ENCODE results near the gene FRMPD1. TPM values are rescaled to one million over a fixed set of nuclear protein-coding genes. Genes with fewer than 3 reads are reported as not detected.

FRMPD1 gene
- total and polyA plus RNA-seq, 3 donors from 2014 or later: 15.9 to 67.3 (median 48.0) TPM

- Histone ChIP-seq H3K4me3 (peak overlapping the region; percentile 78 to 90), H3K9me3 (no peaks in the 10 kb centered on the region), H3K4me1 (peaks cover 6% of the 10 kb centered on the region), H3K36me3 (ENCODE audit: low read depth, missing control alignments) (no peaks in the 10 kb centered on the region), H3K27ac (peak overlapping the region in 1 of 2 donors; percentile 76), H3K27me3 (no peaks in the 10 kb centered on the region)
- 73 to 78% methylated on average over 29 of the region's 29 CpGs for WGBS, 2 donors
- DNase-seq: peak; percentile 76
- TF ChIP-seq CTCF (IDR thresholded peaks at IDR 0.05): no peak
- TF ChIP-seq POLR2A (IDR thresholded peaks at IDR 0.05): peak; percentile 18
- intact Hi-C loops (cut with DNase I; ENCODE audit: low total_unique reads): no loop called here
Measured at GRCh38 chr9:37752642-37753488, 102.1 kb downstream of the FRMPD1 start.

GRCh38 chr9:37753489-37754190, 102.9 kb downstream of the FRMPD1 start, which contains the start of gene TRMT10B:
Gene TRMT10B, plus strand, starts transcription at chr9:37753805. Its CDS starts 8,127 bp downstream, at chr9:37761932.
- peak; percentile 67 for DNase-seq
- 3 to 11% methylated on average over 8 to 40 of the region's 40 CpGs for WGBS, 2 donors
- Histone ChIP-seq H3K4me1 (peaks cover 6% of the 10 kb centered on the region), H3K27me3 (no peaks in the 10 kb centered on the region), H3K27ac (peak within 1 kb of the TSS; percentile 76 to 80), H3K9me3 (no peaks in the 10 kb centered on the region), H3K36me3 (ENCODE audit: low read depth, missing control alignments) (no peaks in the 10 kb centered on the region), H3K4me3 (peak within 1 kb of the TSS; percentile 78 to 90)
- intact Hi-C loops (cut with DNase I; ENCODE audit: low total_unique reads): no loop called here
- TF ChIP-seq POLR2A (IDR thresholded peaks at IDR 0.05) (no peak), CTCF (IDR thresholded peaks at IDR 0.05) (no peak)

GRCh38 chr9:37758747-37759146, 108.0 kb downstream of the FRMPD1 start:
- Histone ChIP-seq H3K4me1 (peaks cover 6% of the 10 kb centered on the region), H3K9me3 (no peaks in the 10 kb centered on the region), H3K27ac (no peak overlapping the region), H3K36me3 (ENCODE audit: low read depth, missing control alignments) (no peaks in the 10 kb centered on the region), H3K27me3 (no peaks in the 10 kb centered on the region), H3K4me3 (no peak overlapping the region)
- intact Hi-C loops (cut with DNase I; ENCODE audit: low total_unique reads): no loop called here
- WGBS, 2 donors: 78 to 95% methylated on average over 3 of the region's 3 CpGs
- DNase-seq: no peak
- TF ChIP-seq CTCF (IDR thresholded peaks at IDR 0.05): no peak
- no peak for TF ChIP-seq POLR2A (IDR thresholded peaks at IDR 0.05)

- no peaks in the 10 kb centered on the region for H3K36me3 ChIP-seq (ENCODE audit: low read depth, missing control alignments)
- no peak overlapping the region for H3K4me3 ChIP-seq
- WGBS, 2 donors: 85 to 87% methylated on average over 7 of the region's 7 CpGs
- no peak for DNase-seq
- H3K27ac ChIP-seq: no peak overlapping the region
- intact Hi-C loops (cut with DNase I; ENCODE audit: low total_unique reads): no loop called here
- H3K4me1 ChIP-seq: no peaks in the 10 kb centered on the region
- no peaks in the 10 kb centered on the region for H3K27me3 ChIP-seq
- no peak for TF ChIP-seq POLR2A (IDR thresholded peaks at IDR 0.05)
- TF ChIP-seq CTCF (IDR thresholded peaks at IDR 0.05): no peak
- H3K9me3 ChIP-seq: no peaks in the 10 kb centered on the region
Measured at GRCh38 chr9:37760416-37761161, 109.8 kb downstream of the FRMPD1 start.
